ENCODE results near the gene RBM17.
"Not testable (repeated sequence)": the region's sequence is repeated elsewhere in the genome, so short reads cannot be mapped to it uniquely, and the experiment has no call there.

Gene RBM17

GRCh38 chr10:6140965-6141295, 52.1 kb downstream of the RBM17 start:
- no peaks in the 10 kb centered on the region for H3K9me2 ChIP-seq (ENCODE audit: low read depth, low read length)
- no peak overlapping the region for H3K27ac ChIP-seq (ENCODE audit: low read depth, low read length, poor library complexity, severe bottlenecking)
- H4K20me1 ChIP-seq (ENCODE audit: insufficient read depth, low read length), result no peaks in the 10 kb centered on the region
- no peaks in the 10 kb centered on the region for H3K36me3 ChIP-seq (ENCODE audit: insufficient read depth, low read length)
- no peak for TF ChIP-seq EZH2 (IDR thresholded peaks at IDR 0.05; ENCODE audit: borderline replicate concordance, low read length)
- TF ChIP-seq, protein P1, sequence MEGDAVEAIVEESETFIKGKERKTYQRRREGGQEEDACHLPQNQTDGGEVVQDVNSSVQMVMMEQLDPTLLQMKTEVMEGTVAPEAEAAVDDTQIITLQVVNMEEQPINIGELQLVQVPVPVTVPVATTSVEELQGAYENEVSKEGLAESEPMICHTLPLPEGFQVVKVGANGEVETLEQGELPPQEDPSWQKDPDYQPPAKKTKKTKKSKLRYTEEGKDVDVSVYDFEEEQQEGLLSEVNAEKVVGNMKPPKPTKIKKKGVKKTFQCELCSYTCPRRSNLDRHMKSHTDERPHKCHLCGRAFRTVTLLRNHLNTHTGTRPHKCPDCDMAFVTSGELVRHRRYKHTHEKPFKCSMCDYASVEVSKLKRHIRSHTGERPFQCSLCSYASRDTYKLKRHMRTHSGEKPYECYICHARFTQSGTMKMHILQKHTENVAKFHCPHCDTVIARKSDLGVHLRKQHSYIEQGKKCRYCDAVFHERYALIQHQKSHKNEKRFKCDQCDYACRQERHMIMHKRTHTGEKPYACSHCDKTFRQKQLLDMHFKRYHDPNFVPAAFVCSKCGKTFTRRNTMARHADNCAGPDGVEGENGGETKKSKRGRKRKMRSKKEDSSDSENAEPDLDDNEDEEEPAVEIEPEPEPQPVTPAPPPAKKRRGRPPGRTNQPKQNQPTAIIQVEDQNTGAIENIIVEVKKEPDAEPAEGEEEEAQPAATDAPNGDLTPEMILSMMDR (IDR thresholded peaks at IDR 0.05; ENCODE audit: low read length), result no peak
- H3K27me3 ChIP-seq (ENCODE audit: insufficient read depth, low read length), result no peaks in the 10 kb centered on the region; the same call in 1 of the 2 replicates
- H3F3A ChIP-seq (ENCODE audit: insufficient read depth, low read length), result no peaks in the 10 kb centered on the region
- no peaks in the 10 kb centered on the region for H3K9me3 ChIP-seq (ENCODE audit: low read length)
- H2AFZ ChIP-seq (ENCODE audit: low read length), result no peak overlapping the region
- H3K4me1 ChIP-seq (ENCODE audit: insufficient read depth, low read length, severe bottlenecking), result peaks cover 25% of the 10 kb centered on the region
- peak overlapping the region; percentile 47 for H3K4me2 ChIP-seq (ENCODE audit: low read length)
- no peak overlapping the region for H3K9ac ChIP-seq (ENCODE audit: low read length)
- H3K4me3 ChIP-seq (ENCODE audit: low read depth, low read length, poor library complexity, severe bottlenecking), result peak overlapping the region; percentile 18
- no peaks in the 10 kb centered on the region for H3K79me2 ChIP-seq (ENCODE audit: insufficient read depth, low read length)

DNA sequence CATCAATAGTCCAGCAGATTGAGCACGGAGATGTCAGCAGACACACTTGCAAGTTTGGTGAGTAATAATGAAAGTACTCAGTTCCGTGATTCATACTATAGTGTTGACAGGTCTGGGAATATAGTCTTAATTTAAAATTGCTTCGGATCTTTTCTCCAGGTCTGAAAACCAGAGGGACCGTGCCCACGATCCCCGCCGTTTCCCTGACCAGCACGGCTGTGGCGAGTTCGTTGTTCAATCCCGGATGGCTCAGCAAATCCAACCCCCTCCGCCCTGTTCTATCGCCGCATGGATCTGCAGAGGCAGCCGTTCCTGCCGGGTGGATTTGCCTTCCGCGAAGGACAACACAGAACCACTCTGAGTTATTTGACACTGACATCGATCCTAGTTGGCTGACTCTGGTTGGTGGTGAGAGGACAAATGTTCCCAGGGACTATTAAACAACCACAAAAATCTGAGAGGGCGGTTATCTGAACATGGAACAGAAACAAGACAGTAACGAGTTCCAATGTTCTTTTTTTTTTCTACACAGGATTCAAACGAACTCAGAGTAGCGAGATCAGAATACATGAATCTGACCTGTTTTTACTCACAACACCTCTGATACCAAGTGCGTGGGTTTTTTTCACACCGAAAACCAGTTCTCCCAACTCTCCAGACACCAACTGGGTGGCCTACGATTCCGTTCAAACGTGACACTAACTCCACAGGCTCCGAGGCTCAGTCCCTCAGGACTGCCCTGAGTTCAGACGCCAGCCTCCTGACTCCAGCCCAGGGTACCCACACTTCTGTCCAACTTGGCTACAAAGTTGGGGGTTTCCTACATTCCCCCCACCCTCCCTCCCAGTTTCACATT, 52.7 kb downstream of the RBM17 start:
- Histone ChIP-seq H3K4me1 (ENCODE audit: insufficient read depth, low read length, severe bottlenecking) (peaks cover 30% of the 10 kb centered on the region), H3K27me3 (ENCODE audit: insufficient read depth, low read length) (no peaks in the 10 kb centered on the region; the same call in 1 of the 2 replicates), H2AFZ (ENCODE audit: low read length) (no peak overlapping the region)

GRCh38 chr10:6142186-6142585, 53.4 kb downstream of the RBM17 start:
- not testable (repeated sequence) for H3K27me3 ChIP-seq (ENCODE audit: insufficient read depth, low read length); H3K4me3 ChIP-seq (ENCODE audit: low read depth, low read length, poor library complexity, severe bottlenecking)

More for the DNA sequence above, 52.7 kb downstream of the RBM17 start:
- H3K9ac ChIP-seq (ENCODE audit: low read length), result no peak overlapping the region; the same call in 1 of the 2 replicates
- H3K9me3 ChIP-seq (ENCODE audit: low read length), result no peaks in the 10 kb centered on the region
- H4K20me1 ChIP-seq (ENCODE audit: insufficient read depth, low read length), result no peaks in the 10 kb centered on the region
- no peaks in the 10 kb centered on the region for H3K36me3 ChIP-seq (ENCODE audit: insufficient read depth, low read length)
- peak overlapping the region; percentile 47 for H3K4me2 ChIP-seq (ENCODE audit: low read length)
- H3F3A ChIP-seq (ENCODE audit: insufficient read depth, low read length), result no peaks in the 10 kb centered on the region
- no peak overlapping the region for H3K27ac ChIP-seq (ENCODE audit: low read depth, low read length, poor library complexity, severe bottlenecking)
- TF ChIP-seq, protein P1 (IDR thresholded peaks at IDR 0.05; ENCODE audit: low read length), result no peak
- no peak for TF ChIP-seq EZH2 (IDR thresholded peaks at IDR 0.05; ENCODE audit: borderline replicate concordance, low read length)
- no peaks in the 10 kb centered on the region for H3K79me2 ChIP-seq (ENCODE audit: insufficient read depth, low read length)
- peak overlapping the region; percentile 18 for H3K4me3 ChIP-seq (ENCODE audit: low read depth, low read length, poor library complexity, severe bottlenecking)
- H3K9me2 ChIP-seq (ENCODE audit: low read depth, low read length), result no peaks in the 10 kb centered on the region

GRCh38 chr10:6142644-6143043, 53.8 kb downstream of the RBM17 start:
- Histone ChIP-seq H3F3A (ENCODE audit: insufficient read depth, low read length) (no peaks in the 10 kb centered on the region), H3K27me3 (ENCODE audit: insufficient read depth, low read length) (no peaks in the 10 kb centered on the region; the same call in 1 of the 2 replicates), H3K4me3 (ENCODE audit: low read depth, low read length, poor library complexity, severe bottlenecking) (no peak overlapping the region), H3K9me3 (ENCODE audit: low read length) (no peaks in the 10 kb centered on the region), H3K4me2 (ENCODE audit: low read length) (no peak overlapping the region), H2AFZ (ENCODE audit: low read length) (no peak overlapping the region), H3K9ac (ENCODE audit: low read length) (no peak overlapping the region), H4K20me1 (ENCODE audit: insufficient read depth, low read length) (no peaks in the 10 kb centered on the region), H3K79me2 (ENCODE audit: insufficient read depth, low read length) (no peaks in the 10 kb centered on the region), H3K36me3 (ENCODE audit: insufficient read depth, low read length) (0 out of 2 replicates have a peak, but pooled peaks cover 2% of the 10 kb centered on the region), H3K4me1 (ENCODE audit: insufficient read depth, low read length, severe bottlenecking) (peaks cover 42% of the 10 kb centered on the region), H3K27ac (ENCODE audit: low read depth, low read length, poor library complexity, severe bottlenecking) (no peak overlapping the region), H3K9me2 (ENCODE audit: low read depth, low read length) (no peaks in the 10 kb centered on the region)
- TF ChIP-seq, protein P1 (IDR thresholded peaks at IDR 0.05; ENCODE audit: low read length), result no peak

More at GRCh38 chr10:6142186-6142585, 53.4 kb downstream of the RBM17 start:
- H3K9me3 ChIP-seq (ENCODE audit: low read length); H3K9ac ChIP-seq (ENCODE audit: low read length); H3K27ac ChIP-seq (ENCODE audit: low read depth, low read length, poor library complexity, severe bottlenecking); H3K79me2 ChIP-seq (ENCODE audit: insufficient read depth, low read length); H3K4me2 ChIP-seq (ENCODE audit: low read length); H2AFZ ChIP-seq (ENCODE audit: low read length); H3K9me2 ChIP-seq (ENCODE audit: low read depth, low read length); H4K20me1 ChIP-seq (ENCODE audit: insufficient read depth, low read length); H3K36me3 ChIP-seq (ENCODE audit: insufficient read depth, low read length); H3F3A ChIP-seq (ENCODE audit: insufficient read depth, low read length): not testable (repeated sequence)
- H3K4me1 ChIP-seq (ENCODE audit: insufficient read depth, low read length, severe bottlenecking), result peaks cover 37% of the 10 kb centered on the region

Data from OCI-LY1 (cell line).